Measurements from ENCODE around the gene SPAG16.

- TF ChIP-seq, protein P1, sequence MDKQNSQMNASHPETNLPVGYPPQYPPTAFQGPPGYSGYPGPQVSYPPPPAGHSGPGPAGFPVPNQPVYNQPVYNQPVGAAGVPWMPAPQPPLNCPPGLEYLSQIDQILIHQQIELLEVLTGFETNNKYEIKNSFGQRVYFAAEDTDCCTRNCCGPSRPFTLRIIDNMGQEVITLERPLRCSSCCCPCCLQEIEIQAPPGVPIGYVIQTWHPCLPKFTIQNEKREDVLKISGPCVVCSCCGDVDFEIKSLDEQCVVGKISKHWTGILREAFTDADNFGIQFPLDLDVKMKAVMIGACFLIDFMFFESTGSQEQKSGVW (CRISPR knock-in tag; IDR thresholded peaks at IDR 0.05; ENCODE audit: borderline replicate concordance) = no peak
- no peak for TF ChIP-seq ZNF816 (CRISPR knock-in tag; IDR thresholded peaks at IDR 0.05; ENCODE audit: borderline replicate concordance)
- TF ChIP-seq CTCF (CRISPR knock-in tag; IDR thresholded peaks at IDR 0.05) = no peak
- TF ChIP-seq SMYD3 (CRISPR knock-in tag; IDR thresholded peaks at IDR 0.05) = no peak
- TF ChIP-seq MAZ (IDR thresholded peaks at IDR 0.05; ENCODE audit: borderline replicate concordance, low read depth, low read length) = no peak
- no peak for TF ChIP-seq MAZ (CRISPR knock-in tag; IDR thresholded peaks at IDR 0.05; ENCODE audit: low read depth)
- no peak for TF ChIP-seq RBM22 (optimal IDR thresholded peaks at IDR 0.05; ENCODE audit: low read length)
Observed at GRCh38 chr2:213259266-213259665, 25.0 kb upstream of the SPAG16 start.
